Fibroblast of skin of left quadriceps (primary cell): ENCODE results near the gene GAD1.
A peak's percentile ranks its signal among the peaks of the same experiment; 100 is the strongest.

Source experiments
- DNase-seq, 2 experiments: peaks; one replicate each; pipeline ENCODE4 v3.0.0-alpha.2; 2013; ENCODE audit warnings: low read depth in 2 of 2

The GAD1 gene

DNA sequence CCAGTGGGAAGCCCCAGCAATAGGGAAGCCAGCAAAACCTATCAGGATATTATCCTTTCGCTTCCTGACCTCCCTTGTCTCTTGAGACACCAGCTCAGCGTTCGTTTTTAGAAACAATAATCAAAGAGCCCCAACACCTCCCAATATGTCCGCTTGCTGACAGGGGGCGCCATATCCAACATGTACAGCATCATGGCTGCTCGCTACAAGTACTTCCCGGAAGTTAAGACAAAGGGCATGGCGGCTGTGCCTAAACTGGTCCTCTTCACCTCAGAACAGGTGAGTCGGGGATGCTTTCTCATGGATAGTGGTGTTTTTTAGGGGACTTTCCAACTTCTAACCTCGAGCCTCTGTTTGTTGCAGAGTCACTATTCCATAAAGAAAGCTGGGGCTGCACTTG, 28.7 kb downstream of the GAD1 start:
- no peak for DNase-seq

DNA sequence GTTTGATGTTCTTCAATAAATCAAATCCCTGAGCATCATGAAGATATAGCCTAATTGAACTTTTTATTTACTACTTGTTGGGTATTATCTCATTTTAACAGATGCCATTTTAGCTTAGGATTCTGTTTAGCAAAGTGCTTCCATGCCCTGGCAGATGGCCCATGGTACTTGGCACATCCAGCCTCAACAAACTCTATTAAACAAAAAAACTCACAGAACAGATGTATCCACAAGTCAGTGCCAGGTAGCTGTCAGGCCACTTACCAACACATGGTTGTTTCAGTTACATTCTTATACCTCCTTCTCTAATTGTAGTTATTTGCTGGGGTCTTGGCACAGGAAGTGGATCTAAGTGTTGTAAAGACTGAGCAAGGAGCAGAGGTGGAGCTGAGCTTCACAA, 29.6 kb downstream of the GAD1 start:
- no peak for DNase-seq

DNA sequence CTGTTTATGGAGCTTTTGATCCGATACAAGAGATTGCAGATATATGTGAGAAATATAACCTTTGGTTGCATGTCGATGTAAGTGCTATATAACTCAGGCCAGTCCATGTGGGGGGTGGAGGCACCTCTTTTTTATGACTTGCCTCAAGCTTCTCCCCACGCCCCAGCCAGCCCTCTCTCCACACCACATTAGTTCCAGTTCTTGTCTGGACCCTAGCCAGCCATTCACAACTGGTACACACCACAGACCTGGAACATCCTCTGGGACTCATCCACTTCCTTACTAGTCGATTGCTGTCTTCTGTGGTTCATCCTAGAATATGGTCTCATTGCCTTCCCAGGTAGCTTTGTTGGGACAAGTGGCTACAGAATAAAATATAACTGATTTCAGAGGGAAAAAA, 31.0 kb downstream of the GAD1 start:
- DNase-seq: no peak

DNA sequence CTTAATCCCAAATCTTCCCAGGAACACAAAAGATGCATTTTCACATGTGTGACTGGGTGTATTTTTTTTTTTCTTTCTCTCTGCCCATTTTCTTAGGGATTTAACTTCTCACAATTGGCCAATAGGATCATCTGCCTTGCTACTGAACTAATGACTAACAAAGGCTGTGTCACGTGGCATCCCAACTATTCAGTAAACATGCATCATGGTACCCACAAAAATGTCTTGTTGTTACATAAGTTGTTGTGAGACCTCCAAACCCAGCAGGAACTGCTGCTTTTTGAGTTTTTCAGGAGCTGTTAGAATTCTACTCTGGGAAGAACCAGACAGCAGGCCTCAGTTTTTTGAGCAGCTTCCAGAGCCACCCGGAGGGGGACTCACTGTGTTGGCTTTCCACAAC, 31.9 kb downstream of the GAD1 start:
- peak; percentile 47 to 66 for DNase-seq

DNA sequence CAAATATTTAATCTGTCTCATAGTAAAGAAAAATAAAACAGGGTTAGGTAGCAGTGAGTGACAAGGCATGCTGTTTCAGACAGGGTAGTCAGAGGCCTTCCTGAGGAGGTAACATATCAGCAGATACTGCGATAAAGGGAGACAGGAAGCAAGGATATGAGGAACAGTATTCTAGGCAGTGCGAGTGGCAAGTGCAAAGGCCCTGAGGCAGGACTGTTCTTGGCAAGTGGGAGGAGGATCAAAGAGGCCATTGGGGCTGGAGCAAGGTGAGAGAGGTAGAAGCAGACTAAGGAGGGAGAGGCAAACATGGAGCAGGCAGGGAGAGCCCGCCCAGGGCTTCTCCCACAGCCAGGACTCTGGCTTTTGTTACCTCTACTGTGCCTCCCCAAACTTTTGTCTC, 33.6 kb downstream of the GAD1 start:
- DNase-seq: no peak

DNA sequence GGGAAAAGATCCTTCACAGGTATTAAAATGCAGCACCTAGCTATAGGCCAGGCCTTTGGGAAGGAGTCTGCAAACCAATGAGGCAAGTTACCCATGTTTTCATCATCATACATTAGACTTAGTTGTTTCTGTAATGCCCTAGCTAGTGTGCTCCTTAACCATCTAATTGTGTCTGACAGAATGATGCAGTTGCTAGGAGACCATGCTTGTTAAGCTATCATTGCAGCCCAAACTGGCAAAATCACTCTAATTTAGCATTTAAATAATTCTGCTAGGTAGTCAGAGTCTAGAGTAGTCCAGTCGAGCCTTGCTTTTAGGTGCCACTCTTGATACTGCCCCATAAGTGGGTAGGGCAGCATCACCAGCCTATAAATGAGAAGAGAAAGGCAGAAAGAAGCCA, 34.9 kb downstream of the GAD1 start:
- DNase-seq: no peak

DNA sequence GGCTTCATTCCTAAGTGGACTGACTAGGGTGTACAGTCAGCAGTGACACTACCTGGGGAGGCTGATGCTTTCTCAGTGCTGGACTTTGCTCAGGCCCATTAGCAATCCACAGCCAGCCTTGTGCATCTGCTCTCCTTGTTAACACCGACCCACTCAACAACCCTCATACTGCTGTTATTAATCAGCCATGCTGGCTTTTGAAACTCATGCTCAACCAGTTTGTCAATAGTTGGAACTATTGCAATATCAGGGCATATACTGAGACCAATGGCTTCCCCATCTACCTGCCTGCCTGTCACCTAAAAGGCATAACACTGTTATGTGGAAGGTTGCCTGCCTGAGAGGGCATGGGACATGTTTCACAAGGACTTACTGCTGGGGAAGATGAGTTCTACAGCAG, 39.4 kb downstream of the GAD1 start:
- no peak for DNase-seq

DNA sequence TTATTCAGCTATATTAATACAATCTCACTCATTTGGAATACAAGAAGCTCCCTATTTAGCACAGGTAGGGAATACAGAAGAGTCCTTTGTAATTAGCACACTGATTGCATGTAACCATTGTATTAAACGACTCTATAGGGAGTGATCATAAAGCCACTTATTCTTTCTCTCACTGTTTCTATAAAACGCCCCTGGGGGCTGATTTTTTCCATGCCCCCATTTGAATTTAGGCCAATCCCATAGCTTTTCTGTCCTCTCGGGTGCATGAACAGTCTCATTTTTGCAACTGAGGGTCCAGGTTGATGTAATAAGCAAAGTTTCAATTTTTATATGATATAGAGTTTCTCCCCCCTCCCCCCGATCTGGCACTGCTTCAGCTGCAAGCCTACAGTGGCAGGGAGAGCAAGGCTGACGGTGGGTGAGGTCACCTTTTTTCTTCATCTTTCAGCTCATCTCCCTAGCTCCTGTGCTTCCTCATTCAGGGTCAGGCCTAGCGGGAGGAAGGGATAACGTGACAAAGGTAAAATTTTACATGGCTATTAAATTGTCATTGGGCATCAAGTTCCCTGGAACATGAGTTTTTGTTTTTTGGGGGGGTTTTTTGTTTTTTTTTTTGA, 45.7 kb downstream of the GAD1 start:
- no peak for DNase-seq

DNA sequence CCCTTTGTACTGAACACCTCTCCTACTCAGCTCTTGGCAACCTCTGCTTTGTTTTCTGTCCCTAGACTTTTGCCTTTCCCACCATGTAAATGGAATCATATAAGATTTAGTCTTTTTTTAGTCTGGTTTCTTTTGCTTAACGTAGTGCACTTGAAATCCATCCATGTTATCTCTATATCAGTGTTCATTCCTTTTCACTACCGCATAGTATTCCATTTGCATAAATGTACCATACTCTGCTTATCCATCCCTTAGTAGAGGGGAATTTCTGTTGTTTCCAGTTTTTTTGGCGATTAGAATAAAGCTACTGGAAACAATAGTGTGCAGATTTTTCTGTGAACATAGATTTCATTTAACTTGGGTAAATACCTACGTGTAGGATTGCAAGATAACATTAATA, 46.4 kb downstream of the GAD1 start:
- no peak for DNase-seq

DNA sequence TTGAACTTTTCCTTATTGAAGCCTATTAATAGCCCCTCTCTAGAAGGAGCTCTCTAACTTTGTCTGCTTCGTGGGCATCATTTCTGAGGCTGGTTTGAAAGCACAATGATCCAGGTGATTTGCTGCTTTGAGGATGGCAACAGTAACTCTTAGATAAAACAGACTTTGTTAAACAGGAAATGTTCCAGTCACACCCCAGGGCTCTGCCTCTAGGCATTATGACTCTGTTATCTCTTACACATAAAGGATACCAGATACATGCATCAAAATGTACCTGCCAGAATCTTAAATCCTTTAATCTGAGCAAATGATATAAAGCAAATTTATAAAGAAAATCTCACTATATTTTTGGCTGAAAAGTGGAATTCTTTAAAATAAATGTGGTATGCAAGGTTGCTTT, 52.3 kb downstream of the GAD1 start:
- no peak for DNase-seq

DNA sequence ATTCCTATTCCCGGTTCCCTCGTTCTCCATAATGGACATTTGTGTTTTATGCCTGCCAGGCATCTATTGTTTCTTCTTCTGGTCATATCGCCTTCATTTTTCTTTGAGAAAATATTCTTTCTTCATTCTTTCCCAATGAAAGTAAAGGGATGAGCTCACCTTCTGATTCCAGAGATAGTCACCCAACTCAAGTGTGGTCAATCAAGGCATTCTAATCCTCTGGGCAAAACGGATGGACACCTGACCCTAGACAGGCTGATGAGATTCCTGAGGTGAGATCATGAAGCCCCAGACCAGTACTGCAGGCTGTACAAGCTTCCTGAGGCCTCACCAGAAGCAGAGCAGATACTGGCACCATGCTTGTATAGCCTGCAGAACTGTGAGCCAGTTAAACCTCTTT, 52.8 kb downstream of the GAD1 start:
- no peak for DNase-seq

DNA sequence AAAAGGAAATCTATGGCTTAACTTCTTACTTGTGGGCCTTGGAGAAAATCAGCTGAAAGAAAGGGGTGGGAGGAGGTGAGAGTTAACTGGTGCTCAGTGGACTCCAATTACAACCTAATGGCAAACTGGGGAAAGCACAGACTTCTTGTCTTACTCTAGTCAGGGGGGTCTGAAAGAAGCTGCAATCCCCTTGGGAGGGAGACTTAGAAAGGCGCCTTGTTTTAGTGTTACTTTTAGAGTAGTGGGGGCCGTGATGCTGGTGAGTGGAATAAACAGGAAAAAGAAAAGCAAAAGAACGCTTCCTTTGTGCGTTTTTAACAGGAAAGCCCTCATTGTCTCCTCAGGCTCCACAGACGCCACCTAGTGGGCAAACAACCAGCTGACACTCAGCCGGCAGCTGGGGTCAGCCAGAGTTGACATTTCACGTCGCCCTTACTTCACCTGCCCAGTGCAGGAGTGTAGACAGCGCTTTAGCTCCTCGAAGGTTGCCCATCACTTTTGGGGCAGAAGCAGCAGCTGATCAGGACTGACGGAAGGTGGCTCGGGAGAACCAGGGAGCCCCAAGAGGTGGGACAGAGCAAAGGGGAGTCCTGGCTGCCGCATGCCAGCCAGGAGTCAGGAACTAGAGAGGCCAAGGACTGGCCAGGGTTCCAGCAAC, 56.5 kb downstream of the GAD1 start:
- DNase-seq: peak; percentile 34 to 38

DNA sequence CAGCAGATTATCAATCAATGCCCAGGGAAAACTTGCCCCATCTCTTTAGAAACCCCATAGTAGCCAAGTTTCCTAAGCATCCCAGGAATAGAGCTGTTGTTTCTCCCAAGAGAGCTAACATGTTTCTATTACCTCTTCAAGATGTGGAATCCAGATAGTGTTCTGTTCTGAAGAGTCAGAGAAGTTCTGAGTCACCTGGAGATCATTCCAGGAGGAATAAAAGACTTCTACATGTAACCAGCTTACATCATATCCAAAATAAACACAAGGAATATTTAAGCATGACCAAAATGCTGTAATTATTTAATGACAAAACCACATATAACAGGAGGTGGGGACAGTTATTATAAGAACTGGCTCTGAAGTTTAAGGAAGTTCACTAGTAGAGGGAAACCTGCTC, 61.4 kb downstream of the GAD1 start:
- DNase-seq: no peak

DNA sequence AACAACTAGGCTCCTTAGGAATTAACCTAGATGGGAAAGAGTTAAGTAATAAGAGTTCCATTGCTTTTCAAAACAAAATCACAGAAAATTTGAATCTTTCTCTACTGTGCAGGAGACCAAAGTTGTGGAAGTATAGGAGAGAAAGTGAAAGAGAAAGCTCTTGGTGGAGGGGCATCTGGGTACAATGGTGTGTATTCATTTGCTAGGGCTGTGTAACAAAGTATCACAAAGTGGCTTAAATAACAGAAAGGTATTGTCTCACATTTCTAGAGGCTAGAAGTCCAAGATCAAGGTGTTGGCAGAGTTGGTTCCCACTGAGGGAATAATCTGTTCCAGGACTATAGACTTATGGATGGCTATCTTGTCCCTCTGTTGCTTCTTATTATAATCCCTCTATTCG, 61.8 kb downstream of the GAD1 start:
- no peak for DNase-seq

DNA sequence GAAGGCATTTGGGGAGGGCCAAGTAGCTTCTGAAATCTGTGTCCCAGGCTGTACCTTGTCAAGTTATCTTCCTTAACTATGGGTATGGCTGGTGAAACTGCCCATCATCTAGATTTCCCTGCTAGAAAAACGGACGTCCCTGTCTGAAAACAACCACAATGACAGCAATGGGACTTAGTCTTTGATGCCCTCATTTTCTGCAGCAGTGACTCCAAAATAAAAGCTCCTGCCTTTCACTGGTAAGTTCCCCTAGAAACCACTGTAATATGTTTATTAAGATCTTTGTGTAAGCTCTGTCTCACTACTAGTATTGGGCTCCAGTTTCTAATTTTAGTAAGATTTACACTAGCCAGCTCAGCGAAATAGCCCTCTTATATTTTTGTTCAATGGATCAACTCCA, 65.2 kb downstream of the GAD1 start:
- DNase-seq: no peak

DNA sequence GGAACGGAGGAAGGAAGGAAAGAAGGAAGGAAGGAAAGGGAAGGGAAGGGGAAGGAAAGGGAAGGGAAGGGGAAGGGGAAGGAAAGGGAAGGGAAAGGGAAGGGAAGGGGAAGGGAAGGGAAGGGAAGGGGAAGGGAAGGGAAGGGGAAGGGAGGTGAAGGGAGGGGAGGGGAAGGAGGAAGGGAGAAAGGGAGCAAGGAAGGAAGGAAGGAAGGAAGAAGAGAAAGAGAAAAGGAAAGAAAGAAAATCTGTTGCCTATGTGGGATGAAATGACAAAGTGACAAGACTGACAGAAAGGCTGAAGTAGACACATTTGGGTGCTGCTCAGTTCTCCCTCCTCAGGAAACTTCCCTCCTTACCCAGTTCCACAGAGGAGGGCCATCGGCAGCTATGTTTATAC, 66.1 kb downstream of the GAD1 start:
- no peak for DNase-seq

DNA sequence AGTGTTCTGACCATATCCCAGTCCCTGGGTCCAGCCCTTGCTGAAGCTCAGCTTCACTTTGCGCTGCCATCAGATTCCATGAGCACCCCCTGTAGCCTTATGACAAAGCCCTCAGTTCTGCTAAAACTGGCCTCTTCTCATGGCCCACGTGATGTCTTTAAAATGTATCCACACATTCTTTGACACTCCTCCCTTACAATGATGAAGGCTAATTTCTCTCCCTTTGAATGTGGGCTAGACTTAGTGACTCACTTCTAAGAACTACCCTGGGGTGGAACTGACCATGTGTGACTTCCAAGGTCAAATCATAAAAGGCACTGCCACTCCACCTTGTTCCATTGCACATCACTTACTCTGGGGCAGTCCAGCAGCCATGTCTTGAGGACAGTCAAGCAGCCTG, 67.0 kb downstream of the GAD1 start:
- DNase-seq: no peak

DNA sequence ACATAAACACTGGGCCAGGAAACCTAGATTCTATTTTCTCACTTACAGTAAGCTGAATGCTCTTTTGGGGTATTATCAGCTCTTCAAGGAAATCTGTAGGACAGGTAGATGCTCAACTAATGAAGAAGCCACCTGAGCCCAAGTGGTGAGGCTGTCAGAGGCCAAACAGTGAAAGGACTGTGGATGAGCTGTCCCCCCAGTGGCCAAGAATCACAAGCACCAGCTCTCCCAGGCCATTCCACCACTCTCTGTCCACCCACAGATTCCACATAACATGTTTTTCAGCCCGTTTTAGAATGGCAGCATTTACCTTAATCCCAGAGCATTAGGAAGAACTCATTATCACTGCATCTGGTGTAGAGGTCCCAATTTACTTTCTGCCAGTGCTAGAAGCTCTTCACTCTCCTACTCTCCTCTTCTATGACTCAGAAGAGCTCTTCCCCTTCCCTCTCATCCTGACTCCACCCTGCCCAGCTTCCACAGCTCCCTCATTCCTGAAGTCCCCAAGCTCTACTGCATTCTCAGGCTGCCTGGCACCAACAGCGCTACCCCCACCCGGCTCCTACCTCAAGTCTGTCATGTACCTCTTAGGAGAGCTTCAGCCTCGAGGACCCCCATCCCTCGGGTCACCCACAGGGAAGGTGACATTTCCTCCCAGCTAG, 68.6 kb downstream of the GAD1 start:
- no peak for DNase-seq

DNA sequence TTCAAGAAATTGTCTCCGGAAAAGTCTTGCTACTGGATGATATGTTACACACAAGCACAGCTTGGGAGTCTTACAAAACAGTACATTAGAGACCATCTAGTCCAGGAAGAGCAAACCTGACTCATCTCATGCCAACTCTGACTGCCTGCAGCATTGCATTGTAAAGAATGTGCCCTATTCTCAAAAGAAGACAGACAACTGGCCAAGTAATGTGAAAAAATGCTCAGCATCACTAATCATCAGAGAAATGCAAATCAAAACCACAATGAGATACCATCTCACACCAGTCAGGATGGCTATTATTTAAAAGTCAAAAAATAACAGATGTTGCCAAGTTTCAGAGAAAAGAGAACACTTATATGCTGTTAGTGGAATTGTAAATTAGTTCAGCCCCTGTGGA, 69.7 kb downstream of the GAD1 start:
- DNase-seq: peak; percentile 61 to 69

DNA sequence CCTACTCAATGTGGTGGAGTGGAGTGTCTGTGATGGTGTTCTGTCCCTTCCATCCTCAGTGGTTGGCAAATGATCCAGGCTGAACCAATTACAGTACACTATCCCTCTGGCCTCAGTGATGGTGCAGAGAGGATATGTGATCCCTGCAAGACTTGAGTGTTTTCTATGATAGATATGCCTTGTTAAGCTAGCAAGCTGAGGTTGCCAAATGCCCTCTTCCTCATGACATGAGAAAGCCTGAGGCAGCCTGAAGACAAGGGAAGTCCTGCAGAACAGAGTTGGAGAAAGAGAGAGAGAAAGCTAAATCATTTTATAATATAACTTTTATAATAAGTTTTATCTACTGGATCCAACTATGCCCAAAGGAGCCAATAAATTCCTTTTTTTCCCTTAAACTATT, 70.8 kb downstream of the GAD1 start:
- no peak for DNase-seq

DNA sequence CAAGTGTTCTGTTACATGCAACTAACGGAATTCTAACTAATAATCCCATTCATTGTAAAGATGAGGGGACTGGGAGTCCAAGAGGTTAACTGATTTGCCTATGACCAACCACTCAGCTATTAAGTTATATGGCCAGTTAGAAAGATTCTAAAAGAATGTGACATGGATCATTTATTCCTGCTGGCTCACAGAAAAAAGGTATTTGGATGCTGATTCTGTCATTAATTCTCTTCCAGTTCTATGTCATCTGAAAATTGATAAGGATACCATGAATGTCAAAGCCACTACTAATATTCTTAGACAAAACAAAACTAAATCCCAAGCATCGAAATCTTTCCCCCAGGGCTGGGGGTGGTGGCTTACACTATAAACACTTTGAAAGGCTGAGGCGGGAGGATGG, 71.2 kb downstream of the GAD1 start:
- DNase-seq: no peak

DNA sequence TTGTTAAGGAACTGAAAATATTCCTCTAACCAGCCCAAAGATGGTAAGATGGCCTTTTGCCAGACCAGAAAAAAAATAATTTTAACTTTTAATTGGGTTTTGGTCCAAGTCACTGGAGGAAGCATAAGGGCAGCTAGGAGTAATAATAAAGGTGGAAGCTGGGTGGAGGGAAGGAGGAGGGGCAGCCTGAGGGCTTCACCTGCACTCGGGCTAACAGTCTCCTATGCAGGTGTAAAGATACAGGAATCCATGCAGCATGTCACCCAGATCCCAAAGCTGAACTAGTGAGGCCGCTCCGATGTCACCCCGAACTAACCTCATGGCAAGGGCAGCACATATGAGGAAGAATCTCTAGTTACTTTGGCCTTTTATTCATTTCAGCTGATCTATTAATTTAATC, 75.2 kb downstream of the GAD1 start:
- DNase-seq: no peak

DNA sequence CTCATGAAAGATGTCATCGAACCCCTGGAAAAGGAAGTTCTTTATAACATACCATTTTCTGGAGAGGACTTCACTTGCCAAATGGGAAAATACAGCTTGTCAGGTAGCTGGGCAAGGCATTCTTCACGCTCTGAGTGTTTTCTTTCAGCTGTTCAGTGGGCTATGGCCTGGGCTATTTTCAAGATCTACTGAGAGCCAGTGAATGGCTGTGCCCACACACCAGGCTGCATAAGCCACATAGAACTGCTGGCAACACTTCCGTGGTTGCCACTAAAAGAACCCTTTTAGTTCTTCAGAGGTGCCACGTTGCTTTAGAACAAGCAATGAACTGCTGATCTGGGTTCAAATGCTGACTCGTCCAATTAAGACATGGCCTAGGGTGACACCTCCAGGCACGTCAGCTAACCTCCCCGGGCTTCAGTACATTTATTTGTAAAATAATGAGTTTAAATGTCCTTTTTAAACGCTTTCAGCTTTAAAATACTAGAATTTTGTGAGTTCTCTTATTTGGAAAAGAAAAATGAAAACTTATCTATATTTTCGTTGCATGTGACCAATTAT, 75.8 kb downstream of the GAD1 start:
- DNase-seq: no peak
